SK-N-SH (cell line): ENCODE data around the gene LIN7C. TPM values are rescaled to one million over a fixed set of nuclear protein-coding genes. Genes with fewer than 3 reads are reported as not detected.

Source experiments
- CTCF ChIA-PET: fragments of 300-600, 350-600 bp; formaldehyde crosslinking; extraction: SDS; loops from one replicate; lab custom pipeline; 2021; lab: Yijun Ruan, JAX
- POLR2A ChIA-PET: fragments of 350-600 bp; sonication (Branson Sonifier 250); formaldehyde crosslinking; extraction: SDS; loops from one replicate; lab custom pipeline; 2020; ENCODE audit warnings: antibody characterized with exemption, inconsistent platforms; lab: Yijun Ruan, JAX
- DNase-seq: peaks from one replicate; pipeline ENCODE4 v3.0.0; 2012
- H2AFZ ChIP-seq: fragments of 200-600 bp; sonication (generic); 2 replicates; pipeline ENCODE4 v1.8.1; 2016; ENCODE audit warnings: antibody characterized with exemption, mild to moderate bottlenecking, low read depth
- H3F3A ChIP-seq: fragments of 200-600 bp; sonication (generic); replicated peaks from 2 replicates; pipeline ENCODE3; 2016; ENCODE audit warnings: antibody characterized with exemption, mild to moderate bottlenecking; ENCODE audit not compliant: insufficient read depth
- H3K27ac ChIP-seq, 2 experiments: fragments of 200-500 bp in 1 of 2; fragments of 200-600 bp in 1 of 2; sonication (Bioruptor generic) in 1 of 2; sonication (generic), shearing (Covaris generic) in 1 of 2; 2 replicates each; pipeline versions ENCODE4 v1.5.1 to v1.6.1; 2014 to 2016; ENCODE audit warnings: low read depth in 2 of 2, inconsistent platforms in 1 of 2, low read length in 1 of 2, mild to moderate bottlenecking in 1 of 2, mixed read lengths in 1 of 2
- H3K27me3 ChIP-seq: fragments of 200-600 bp; sonication (generic), shearing (Covaris generic); 2 replicates; pipeline ENCODE4 v1.6.1; 2016; ENCODE audit warnings: mixed run types; ENCODE audit not compliant: insufficient read depth
- H3K36me3 ChIP-seq, 2 experiments: fragments of 200-500 bp in 1 of 2; fragments of 200-600 bp in 1 of 2; sonication (Bioruptor generic) in 1 of 2; sonication (generic) in 1 of 2; replicated peaks in 1 of 2; 2 replicates each; pipeline versions ENCODE3 to v1.5.1; 2014 to 2016; ENCODE audit warnings: low read length in 1 of 2, mild to moderate bottlenecking in 1 of 2; ENCODE audit not compliant: insufficient read depth in 2 of 2, control insufficient read depth in 1 of 2
- H3K4me1 ChIP-seq, 2 experiments: fragments of 200-500 bp in 1 of 2; fragments of 200-600 bp in 1 of 2; sonication (Bioruptor generic) in 1 of 2; sonication (generic), shearing (Covaris generic) in 1 of 2; 2 replicates each; pipeline versions ENCODE4 v1.5.1 to v1.6.1; 2014 to 2016; ENCODE audit warnings: low read depth in 1 of 2, low read length in 1 of 2, mixed run types in 1 of 2; ENCODE audit not compliant: insufficient read depth in 2 of 2, control insufficient read depth in 1 of 2
- H3K4me2 ChIP-seq: fragments of 200-600 bp; sonication (generic), shearing (Covaris generic); 2 replicates; pipeline ENCODE4 v1.6.1; 2017; ENCODE audit warnings: mixed run types
- H3K4me3 ChIP-seq, 2 experiments: fragments of 200-500 bp in 1 of 2; fragments of 200-600 bp in 1 of 2; sonication (Bioruptor generic) in 1 of 2; sonication (generic), shearing (Covaris generic) in 1 of 2; 2 replicates each; pipeline versions ENCODE4 v1.5.1 to v1.8.1; 2014 to 2016; ENCODE audit warnings: low read depth in 2 of 2, inconsistent platforms in 1 of 2, low read length in 1 of 2, mild to moderate bottlenecking in 1 of 2, mixed read lengths in 1 of 2, moderate library complexity in 1 of 2
- H3K79me2 ChIP-seq: fragments of 200-600 bp; sonication (generic); 2 replicates; pipeline ENCODE4 v1.8.1; 2017; ENCODE audit warnings: mild to moderate bottlenecking; ENCODE audit not compliant: insufficient read depth
- H3K9ac ChIP-seq: fragments of 200-600 bp; sonication (generic); 2 replicates; pipeline ENCODE4 v1.6.1; 2017; ENCODE audit warnings: mixed run types
- H3K9me2 ChIP-seq: fragments of 200-600 bp; sonication (generic); 2 replicates; pipeline ENCODE4 v1.6.1; 2017; ENCODE audit warnings: mixed run types
- H3K9me3 ChIP-seq: fragments of 200-600 bp; sonication (generic); 2 replicates; pipeline ENCODE4 v1.6.1; 2017; ENCODE audit warnings: mixed run types, mild to moderate bottlenecking, moderate library complexity
- H4K20me1 ChIP-seq: fragments of 200-600 bp; sonication (generic); 2 replicates; pipeline ENCODE4 v1.6.1; 2017; ENCODE audit warnings: mild to moderate bottlenecking, mixed run types; ENCODE audit not compliant: insufficient read depth
- MEF2A ChIP-seq: IDR thresholded peaks from 2 replicates; pipeline ENCODE4 v1.4.0; 2012; ENCODE audit warnings: low read depth, borderline replicate concordance
- NRF1 ChIP-seq: IDR thresholded peaks from 2 replicates; pipeline ENCODE4 v1.6.1; 2012; ENCODE audit warnings: low read depth, mild to moderate bottlenecking, low read length
- WGBS: methylation state at CpG from one replicate; pipeline ENCODE4 v1.1.6; 2017; ENCODE audit warnings: low lambda C conversion rate; 5-methylcytosine and 5-hydroxymethylcytosine counted together
- polyA plus RNA-seq, 3 experiments: library from polyadenylated mRNA; depleted of rRNA; stranded (reverse); fragments of >200 nt; gene quantifications; 2 replicates each; pipeline ENCODE4 v1.2.3, GENCODE V29; 2012
- small RNA-seq, 7 experiments: library from RNA; depleted of rRNA; stranded (forward); fragments of <200 nt; gene quantifications; one replicate each; pipeline ENCODE3, GENCODE V24; 2012
- TF ChIP-seq, protein P1 (sequence below): IDR thresholded peaks from 2 replicates; pipeline ENCODE4; 2012

Gene LIN7C
- polyA plus RNA-seq, 1 of the 3 experiments (the other 2 are of a cell fraction), result 7.3 TPM

DNA sequence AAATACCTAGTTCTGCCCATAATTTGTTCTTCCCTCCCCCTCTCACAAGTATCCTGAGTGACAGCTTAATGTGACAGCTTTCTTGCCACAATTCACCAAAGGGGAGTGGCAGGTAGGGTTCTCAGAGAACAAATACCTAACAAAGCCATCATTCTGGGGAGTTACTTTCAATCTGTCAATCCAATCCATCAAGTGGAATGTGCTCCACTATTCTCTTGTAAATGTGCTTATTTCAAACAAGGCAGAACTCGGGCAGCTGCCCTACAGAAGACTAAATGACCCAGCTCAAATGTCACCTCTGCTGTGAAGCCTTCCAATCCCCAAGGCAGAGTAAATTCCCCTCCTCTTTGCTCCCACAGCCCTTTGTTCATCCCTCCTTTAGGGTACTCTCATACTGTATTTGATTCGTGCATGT lies 61.8 kb downstream of the LIN7C start:
- no peaks in the 10 kb centered on the region for H3K27me3 ChIP-seq
- H4K20me1 ChIP-seq, result no peaks in the 10 kb centered on the region
- no peak overlapping the region for H2AFZ ChIP-seq
- H3F3A ChIP-seq, result no peaks in the 10 kb centered on the region
- no peaks in the 10 kb centered on the region for H3K36me3 ChIP-seq
- no peak overlapping the region for H3K4me3 ChIP-seq
- no peak for DNase-seq
- ChIA-PET CTCF (interaction anchor here (1.3 to 4.3 kb wide), 2 partner anchors 33 to 41 kb away, joined by 3 to 10 read pairs; no protein-coding TSS in a partner anchor), POLR2A (no interaction called here)
- no peak overlapping the region for H3K27ac ChIP-seq
- TF ChIP-seq, protein P1, sequence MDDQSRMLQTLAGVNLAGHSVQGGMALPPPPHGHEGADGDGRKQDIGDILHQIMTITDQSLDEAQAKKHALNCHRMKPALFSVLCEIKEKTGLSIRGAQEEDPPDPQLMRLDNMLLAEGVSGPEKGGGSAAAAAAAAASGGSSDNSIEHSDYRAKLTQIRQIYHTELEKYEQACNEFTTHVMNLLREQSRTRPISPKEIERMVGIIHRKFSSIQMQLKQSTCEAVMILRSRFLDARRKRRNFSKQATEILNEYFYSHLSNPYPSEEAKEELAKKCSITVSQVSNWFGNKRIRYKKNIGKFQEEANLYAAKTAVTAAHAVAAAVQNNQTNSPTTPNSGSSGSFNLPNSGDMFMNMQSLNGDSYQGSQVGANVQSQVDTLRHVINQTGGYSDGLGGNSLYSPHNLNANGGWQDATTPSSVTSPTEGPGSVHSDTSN, result 0 out of 2 replicates have a peak, but pooled peaks have one; percentile 9
- TF ChIP-seq MEF2A (no peak), NRF1 (no peak)
- no peak overlapping the region for H3K4me2 ChIP-seq
- no peaks in the 10 kb centered on the region for H3K9me3 ChIP-seq
- H3K9me2 ChIP-seq, result no peaks in the 10 kb centered on the region
- WGBS, result 69% methylated on average over 2 of the region's 2 CpGs
- peaks cover 5 to 11% of the 10 kb centered on the region in 2 experiments; a peak in 3 of 4 replicates for H3K4me1 ChIP-seq
- H3K79me2 ChIP-seq, result peaks cover 10% of the 10 kb centered on the region; the same call in 1 of the 2 replicates
- no peak overlapping the region for H3K9ac ChIP-seq

Small RNA genes lying within 50 kb of the gene (small RNA-seq; reads per million reads assigned to genes)
- 0 reads per million in 7 experiments for gene AC100771.1
- 0 reads per million in 7 experiments for gene MIR8087
- gene RNA5SP339, result 0 reads per million in 7 experiments

Other genes starting within 250 kb of the LIN7C start
- 5.7 and 6.7 TPM in 2 replicates for gene CCDC34, start 143.6 kb downstream of the LIN7C start, polyA plus RNA-seq (2012; rRNA removed)
- gene LGR4, start 34.0 kb downstream of the LIN7C start, polyA plus RNA-seq (2012; rRNA removed), result 2.6 and 4.6 TPM in 2 replicates
- gene BDNF, start 193.7 kb upstream of the LIN7C start, polyA plus RNA-seq (2012; rRNA removed), result 21.3 and 24.4 TPM in 2 replicates